NCI-H2171 treated with DMSO at 0.1 percent for 48 hours (cell line): Measurements from ENCODE around the gene PRKRA.
A peak's percentile ranks its signal among the peaks of the same experiment; 100 is the strongest.
"Not testable (repeated sequence)": the region's sequence is repeated elsewhere in the genome, so short reads cannot be mapped to it uniquely, and the experiment has no call there.

Experiments used
- DNase-seq: peaks from one replicate; lab custom pipeline; 2025; lab: John Stamatoyannopoulos, UW

Gene PRKRA

DNA sequence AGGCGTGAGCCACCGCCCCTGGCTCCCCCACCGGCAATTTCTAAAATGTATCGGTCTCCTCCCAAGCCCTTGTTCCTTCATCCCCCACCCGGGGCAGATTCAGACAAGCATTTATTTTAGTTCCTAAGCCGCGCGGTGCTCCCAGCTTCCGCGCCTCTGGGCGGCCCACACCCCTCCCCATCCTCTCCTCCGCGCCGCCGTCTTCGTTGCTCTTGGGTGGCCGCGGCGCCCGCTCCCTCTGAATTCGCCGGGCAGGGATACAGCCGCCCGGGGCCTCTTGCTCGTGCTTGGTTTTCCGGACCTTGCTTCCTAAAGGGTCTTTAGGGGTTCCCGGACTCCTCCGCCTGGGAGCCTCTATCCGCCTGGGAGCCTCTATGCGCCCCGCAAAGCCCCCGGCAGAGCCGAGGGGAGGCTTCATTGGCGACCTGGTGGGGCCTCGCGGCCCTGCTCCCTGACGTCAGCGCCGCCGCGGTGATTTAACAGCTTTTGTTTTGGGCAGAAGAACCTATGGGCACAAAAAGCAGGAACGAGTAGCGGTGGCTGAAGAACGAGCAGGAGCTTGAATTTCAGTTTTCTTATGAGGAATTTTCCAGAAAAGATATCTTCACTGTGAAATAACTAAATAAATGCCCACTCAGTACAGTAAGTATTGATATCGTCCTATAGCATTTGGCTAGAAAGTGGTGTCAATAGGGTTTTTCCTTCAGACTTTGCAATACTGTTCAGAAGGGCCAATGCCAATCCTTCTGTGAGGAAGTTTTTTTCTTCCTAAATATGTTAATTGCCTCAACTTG, 37.3 kb downstream of the PRKRA start:
- DNase-seq: peak; percentile 87

DNA sequence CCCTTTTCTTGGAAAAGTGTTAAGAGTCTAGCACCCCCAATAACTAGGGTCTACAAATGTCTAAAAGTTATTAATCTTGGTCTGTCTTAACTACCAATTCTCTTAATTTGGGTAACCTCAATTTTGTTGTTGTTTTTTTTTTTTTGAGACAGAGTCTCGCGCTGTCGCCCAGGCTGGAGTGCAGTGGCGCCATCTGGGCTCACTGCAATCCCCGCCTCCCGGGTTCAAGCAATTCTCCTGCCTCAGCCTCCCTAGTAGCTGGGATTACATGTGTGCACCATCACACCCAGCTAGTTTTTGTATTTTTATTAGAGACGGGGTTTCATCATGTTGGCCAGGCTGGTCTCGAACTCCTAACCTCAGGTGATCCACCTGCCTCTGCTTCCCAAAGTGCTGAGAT, 38.5 kb downstream of the PRKRA start:
- not testable (repeated sequence) for DNase-seq

DNA sequence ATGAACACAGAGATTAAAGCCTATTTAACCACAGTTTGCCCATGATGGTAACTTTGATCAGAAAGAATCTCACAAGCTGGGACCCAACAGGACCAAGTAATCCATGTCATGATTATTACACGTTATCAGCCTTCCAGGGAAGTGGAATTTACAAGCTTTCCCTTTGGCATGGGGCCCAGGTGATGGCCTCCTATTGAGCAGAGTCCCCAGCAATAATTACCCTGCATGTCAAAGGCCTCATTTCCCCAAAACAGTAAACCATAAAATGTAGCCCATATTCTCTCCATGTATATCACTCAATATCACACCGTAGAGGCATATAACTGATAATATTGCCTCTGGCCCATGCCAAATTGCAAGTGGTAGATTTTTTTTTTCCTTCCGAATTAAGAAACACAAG, 38.9 kb downstream of the PRKRA start:
- DNase-seq: no peak

DNA sequence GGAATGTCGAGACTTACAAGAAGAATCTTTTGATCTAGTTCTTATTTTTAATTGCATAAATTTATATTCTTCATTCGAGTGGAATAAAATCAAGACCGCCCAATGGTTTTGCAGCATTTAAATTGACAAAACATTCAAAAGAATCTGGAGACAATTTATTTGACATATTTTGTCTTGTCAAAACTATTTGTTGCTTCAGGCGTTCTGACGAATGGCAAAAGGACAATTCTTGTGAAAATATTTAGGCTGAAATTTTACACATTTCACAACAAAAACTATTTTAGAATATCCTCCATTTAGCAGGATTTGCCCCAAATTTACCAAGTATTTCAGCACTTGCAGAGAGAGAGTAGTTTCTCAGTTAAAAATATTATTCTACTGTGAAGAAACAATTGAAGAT, 41.7 kb downstream of the PRKRA start:
- DNase-seq: no peak

DNA sequence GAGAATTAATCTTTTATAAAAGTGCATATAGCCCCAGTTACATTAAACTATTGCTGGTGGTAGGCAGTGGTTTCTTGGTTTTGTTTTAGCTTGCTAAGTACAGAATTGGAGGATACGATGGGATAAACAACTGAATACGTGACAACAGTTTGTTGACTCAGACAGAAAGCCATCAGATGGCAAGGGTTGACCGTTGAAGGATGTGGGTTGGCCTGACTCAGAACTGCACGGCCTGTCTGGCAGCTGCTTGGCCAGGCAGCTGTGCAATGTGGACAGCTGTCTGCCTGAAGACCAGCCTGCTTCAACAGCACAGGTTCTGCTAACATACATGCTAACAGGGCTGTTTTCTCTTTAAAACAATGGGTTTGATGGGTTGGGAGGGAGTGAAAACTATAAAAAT, 46.6 kb downstream of the PRKRA start:
- no peak for DNase-seq

DNA sequence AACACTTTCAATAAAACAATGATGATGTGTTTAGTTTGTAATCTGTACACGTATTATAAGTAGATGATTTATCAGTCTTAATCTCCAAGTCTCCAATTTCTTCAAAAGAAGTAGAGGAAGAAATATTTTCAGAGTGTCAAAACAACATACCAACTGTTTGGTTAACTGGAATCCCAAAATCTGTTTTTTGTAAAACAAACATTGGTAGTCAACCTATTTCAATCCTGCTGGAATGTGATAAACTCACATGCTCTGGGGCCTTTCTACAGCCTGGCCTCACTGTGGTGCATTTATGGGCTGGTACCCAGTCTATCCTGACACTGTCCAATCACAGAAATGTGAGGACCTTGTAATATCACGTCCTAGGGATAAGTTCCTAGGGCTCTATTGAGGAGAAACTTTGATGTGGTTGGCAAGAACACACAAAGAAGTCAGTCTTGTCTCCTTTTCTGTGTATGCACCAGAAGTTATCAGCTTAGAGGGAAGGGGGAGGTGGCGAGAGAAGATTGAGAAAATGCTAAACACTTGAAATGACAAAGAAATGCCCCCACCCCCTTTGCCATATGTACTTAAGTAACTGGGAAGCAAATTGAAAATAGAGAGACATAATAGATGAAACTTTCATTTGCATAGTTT, 47.2 kb downstream of the PRKRA start:
- no peak for DNase-seq

DNA sequence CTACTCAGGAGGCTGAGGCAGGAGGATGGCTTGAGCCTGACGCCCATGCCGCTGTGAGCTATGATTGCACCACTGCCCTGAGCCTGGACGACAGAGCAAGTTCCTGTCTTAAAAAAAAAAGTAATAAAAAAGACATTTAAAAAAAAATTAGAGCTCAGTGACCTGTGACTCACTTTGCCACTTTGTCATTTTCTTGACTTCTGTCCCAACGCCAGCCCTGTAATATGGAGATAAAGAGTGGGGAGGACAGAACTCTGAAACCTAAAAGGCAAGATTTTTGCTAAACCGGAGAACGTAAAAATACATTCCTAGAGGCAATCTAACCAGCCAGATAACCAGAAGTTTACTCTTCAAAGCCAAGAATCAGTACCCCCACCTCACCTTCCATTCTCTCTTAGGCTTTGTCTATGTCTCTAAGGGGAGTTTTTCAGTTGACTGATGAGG, 49.0 kb downstream of the PRKRA start:
- DNase-seq: no peak

DNA sequence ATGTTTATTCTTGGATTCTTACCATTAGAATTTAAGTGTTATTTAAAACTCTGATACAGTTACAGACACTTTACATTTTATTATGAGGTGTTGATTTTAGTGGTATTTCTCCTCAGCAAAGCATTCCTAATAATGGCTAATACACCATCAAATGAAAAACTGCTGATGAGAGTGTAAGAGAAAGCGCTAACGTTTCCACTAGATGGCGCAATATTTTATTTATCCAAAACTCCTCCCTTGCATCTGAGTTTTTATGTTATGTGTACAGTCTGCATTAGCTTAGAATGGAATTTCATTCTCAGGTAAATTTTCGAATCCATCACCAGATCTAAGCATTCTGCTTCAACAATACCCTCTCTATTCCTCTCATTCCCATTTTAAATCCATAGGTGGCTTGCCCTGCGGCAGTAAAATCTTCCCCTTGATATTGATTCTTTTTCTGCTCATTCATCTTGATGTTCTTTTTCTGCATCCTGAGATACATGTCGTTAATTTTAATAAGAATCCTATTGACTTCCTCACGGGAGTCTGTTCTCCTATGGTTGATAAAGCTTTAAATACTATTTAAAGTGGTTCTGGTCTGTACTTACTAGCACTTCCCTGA, 53.9 kb downstream of the PRKRA start:
- peak; percentile 76 for DNase-seq

DNA sequence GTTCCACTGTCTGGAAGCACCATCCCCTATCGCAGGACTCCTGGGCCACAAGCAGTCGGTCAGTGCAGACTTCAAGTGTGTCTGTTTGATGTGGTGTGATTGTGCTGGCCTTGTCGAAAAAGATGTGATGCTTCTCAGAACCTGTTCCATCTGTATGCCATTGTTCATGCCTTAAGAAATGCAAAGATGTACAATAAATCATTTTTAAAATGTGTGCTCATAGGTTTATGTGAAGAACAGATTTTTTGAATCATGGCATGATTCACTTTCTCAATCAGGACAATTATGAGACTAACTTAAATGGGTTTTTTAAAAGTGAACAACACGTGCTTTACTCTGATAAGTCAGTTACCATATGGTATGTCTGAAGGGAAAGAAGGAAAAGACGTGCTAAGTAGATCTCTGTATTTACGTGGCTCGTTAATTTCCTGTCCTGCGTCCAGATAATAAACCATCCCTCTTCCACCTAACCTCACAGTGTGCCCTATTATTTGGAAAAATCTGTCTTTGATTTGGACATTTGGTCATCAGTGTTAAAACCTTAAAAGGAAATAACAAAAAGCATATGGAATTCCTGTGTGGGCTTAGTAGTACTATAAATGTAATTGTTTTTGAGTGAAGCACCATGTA, 54.9 kb downstream of the PRKRA start:
- no peak for DNase-seq

DNA sequence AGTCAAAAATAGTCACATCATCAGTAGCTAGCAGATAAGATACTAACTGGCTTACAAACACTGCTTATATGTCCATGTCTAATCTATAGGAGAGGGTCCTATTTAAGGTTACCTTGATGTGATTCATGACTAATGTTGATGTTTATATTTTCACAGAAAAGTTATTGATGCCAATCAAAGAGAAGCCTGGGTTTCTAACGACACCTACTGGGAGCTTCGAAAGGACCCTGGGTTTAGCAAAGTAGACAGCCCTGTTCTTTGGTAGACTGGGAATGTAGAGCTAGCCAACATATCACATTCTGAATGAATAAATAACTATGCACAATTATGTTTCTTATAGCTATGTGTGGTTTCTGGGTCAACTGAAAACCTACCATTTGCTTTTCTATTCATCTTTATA, 55.7 kb downstream of the PRKRA start:
- DNase-seq: no peak

DNA sequence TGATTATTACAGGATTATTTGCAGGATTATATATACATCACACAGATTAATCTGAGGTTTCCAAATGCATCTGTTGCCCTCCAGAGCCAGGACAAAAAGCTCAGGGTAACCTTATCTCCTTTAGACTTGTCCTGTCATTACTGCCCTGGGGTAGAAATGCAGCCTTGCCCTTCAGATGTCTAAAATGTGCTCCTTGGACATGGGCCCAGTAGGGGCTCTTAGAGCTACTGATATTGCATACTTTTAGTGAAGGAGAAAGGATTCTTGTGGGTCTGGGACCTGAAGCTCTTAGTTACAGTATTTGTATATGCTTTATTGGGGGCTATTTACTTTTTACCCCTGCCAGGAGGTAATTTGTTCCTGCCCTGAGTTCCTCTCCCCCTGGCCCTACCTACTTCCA, 56.1 kb downstream of the PRKRA start:
- no peak for DNase-seq

DNA sequence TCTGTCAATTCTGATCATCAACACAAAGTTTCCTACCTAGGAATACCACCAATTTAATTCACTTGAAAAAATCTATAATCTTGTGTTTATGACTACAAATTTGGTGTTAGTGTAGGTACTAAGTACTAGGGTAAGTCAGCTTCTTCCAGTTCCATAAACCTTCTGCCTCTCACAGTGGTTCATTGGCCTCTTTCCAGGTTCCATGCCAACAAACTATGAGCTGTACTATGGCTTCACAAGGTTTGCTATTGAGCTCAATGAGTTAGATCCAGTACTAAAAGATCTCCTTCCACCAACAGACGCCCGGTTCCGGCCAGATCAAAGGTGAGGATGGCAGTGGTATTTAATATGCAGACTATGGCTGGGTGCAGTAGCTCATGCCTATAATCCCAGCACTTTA, 58.8 kb downstream of the PRKRA start:
- no peak for DNase-seq

DNA sequence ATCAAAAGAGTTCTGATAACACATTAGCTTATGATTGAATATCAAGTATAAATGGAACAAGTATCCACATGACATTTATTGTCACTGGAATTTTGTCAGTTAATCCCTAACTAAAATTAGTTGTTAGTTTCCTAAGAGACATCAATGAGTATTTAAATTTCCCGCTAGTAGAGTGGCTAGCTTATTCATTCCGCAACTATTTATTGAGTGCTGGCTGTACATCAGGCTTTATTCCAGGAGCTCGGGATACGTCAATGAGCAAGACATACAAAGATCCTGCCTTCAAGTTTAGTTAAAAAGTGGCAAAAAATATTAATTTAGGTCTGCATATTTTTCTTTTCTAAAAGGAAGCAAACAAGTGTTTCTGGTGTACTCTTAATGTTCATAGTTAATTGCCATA, 59.3 kb downstream of the PRKRA start:
- DNase-seq: no peak

DNA sequence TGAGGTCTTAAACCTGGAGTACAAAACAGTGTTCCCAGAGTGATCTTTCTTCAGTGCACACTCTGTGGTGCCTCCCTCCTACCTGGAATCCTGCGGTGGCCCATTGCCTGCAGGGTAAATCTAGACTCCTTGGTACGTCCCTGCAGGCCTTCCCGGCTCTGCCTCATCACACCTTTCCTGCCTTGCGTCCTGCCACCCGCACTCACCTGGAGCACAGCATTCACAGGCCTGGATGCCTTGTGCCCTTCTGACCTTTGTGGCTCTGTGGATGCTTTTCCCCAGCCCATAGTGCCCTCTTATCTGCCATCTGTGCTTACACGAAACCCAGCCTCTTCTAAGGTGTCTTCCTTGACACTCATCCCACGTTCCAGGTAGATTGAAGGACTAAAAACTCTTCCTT, 62.7 kb downstream of the PRKRA start:
- no peak for DNase-seq

DNA sequence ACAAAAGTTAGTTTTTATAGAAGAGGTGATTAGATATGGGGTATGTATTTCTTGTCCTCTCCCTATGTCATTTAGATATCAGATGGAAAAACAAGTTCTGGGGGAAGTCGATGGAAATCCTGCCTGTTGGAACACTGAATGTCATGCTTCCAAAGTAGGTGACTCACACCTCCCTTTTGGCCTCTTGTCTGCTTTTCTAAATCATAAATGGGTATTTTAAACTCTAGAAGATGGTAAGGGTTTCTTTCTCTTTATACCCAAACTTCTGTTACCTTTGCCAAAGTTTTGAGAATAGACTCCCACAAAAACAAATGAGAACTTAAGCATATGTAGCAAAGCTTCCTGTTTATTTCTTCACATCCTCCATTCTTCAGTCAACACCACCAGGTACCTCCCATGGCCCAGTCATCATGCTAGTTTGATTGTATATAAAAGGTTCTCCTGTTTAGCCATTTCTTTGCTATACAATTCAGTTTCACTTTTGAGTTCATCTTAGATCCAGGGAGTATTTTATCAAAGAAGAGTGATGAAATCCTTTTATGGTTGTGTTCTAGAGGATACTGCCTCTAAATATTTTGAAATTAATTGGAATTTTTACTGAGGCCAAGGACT, 63.9 kb downstream of the PRKRA start:
- DNase-seq: no peak

DNA sequence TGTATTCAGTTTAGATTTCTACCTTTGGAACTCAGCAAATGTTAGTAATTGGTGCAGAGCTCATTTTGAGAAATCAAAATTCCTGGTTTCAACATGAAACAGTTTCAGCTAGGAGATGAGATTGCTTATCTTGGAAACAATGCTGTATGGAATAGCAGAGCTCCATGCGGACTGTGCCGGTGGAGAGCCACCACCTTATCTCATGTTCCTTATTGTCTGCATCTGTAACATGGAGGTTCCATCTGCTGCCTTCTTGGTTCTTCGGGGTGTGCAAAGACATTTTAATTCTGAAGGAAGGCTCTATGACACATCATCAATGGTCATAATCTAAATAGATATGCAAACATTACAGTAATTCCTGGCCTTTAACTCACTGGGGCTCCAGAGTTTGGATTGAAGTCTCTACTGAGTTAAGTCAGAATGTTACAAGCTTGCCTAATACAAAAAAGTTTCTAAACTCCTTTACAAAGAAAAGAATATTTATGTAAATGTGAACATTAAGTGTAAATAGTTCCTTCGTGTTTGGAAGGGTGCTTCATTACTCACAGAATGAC, 65.3 kb downstream of the PRKRA start:
- DNase-seq: no peak

DNA sequence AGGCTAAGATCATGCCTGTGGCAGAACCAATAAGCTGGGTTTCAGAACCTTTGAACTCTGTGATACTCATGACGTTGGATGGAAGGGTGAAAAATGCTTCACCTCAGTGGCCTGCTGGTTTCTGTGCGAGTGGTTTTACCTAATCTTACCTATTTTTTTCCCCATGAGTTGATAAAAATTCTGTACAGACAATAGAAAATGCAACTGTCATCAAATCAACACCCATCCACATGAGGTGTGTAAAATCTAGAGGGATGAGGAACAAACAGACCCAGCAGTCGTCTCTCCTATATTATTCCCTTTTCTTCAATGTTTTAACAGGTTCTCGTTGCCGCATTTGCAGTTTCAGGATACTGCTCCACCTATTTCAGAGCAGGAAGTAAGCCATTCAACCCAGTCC, 67.3 kb downstream of the PRKRA start:
- DNase-seq: no peak
